ENCODE results near the gene COA3.

The COA3 gene

GRCh38 chr17:42817866-42818265 lies 19.4 kb upstream of the COA3 start:
- DNase-seq (ENCODE audit: low read depth): peak; percentile 83

- DNase-seq (ENCODE audit: low read depth): peak; percentile 98
Measured at GRCh38 chr17:42814633-42815399, 16.3 kb upstream of the COA3 start.

GRCh38 chr17:42809250-42809649 lies 10.7 kb upstream of the COA3 start:
- peak; percentile 86 for DNase-seq (ENCODE audit: low read depth)

- DNase-seq (ENCODE audit: low read depth): no peak
Measured at GRCh38 chr17:42806249-42806648, 7.7 kb upstream of the COA3 start.

GRCh38 chr17:42804918-42805367 lies 6.4 kb upstream of the COA3 start:
- no peak for DNase-seq (ENCODE audit: low read depth)

- no peak for DNase-seq (ENCODE audit: low read depth)
Measured at GRCh38 chr17:42803074-42803883, 4.8 kb upstream of the COA3 start.

GRCh38 chr17:42798011-42798382 lies 507 bp downstream of the COA3 start:
- DNase-seq (ENCODE audit: low read depth): peak; percentile 29

GRCh38 chr17:42797067-42798007 lies 1.2 kb downstream of the COA3 start:
- peak; percentile 30 for DNase-seq (ENCODE audit: low read depth)

- DNase-seq (ENCODE audit: low read depth): no peak
Measured at GRCh38 chr17:42796066-42796758, 2.3 kb downstream of the COA3 start.

GRCh38 chr17:42795465-42795864 lies 3.0 kb downstream of the COA3 start:
- no peak for DNase-seq (ENCODE audit: low read depth)

GRCh38 chr17:42795061-42795460 lies 3.4 kb downstream of the COA3 start:
- DNase-seq (ENCODE audit: low read depth): no peak

- no peak for DNase-seq (ENCODE audit: low read depth)
Measured at GRCh38 chr17:42792545-42792944, 6.0 kb downstream of the COA3 start.

GRCh38 chr17:42791948-42792347 lies 6.6 kb downstream of the COA3 start:
- DNase-seq (ENCODE audit: low read depth): no peak

GRCh38 chr17:42787266-42787665 lies 11.2 kb downstream of the COA3 start:
- no peak for DNase-seq (ENCODE audit: low read depth)

- DNase-seq (ENCODE audit: low read depth): no peak
Measured at GRCh38 chr17:42784811-42785592, 13.5 kb downstream of the COA3 start.

GRCh38 chr17:42784409-42784808 lies 14.1 kb downstream of the COA3 start:
- no peak for DNase-seq (ENCODE audit: low read depth)

GRCh38 chr17:42783791-42784138 lies 14.7 kb downstream of the COA3 start:
- DNase-seq (ENCODE audit: low read depth): no peak

GRCh38 chr17:42783062-42783790 lies 15.3 kb downstream of the COA3 start:
- DNase-seq (ENCODE audit: low read depth): peak; percentile 94

GRCh38 chr17:42782166-42783061 lies 16.1 kb downstream of the COA3 start:
- DNase-seq (ENCODE audit: low read depth): peak; percentile 60
